ENCODE results near the gene YRDC. TPM values are rescaled to one million over a fixed set of nuclear protein-coding genes. Genes with fewer than 3 reads are reported as not detected.
A peak's percentile ranks its signal among the peaks of the same experiment; 100 is the strongest.

Gene YRDC
- total RNA-seq, 4 donors from 2014 or later, result 19.9 to 26.0 (median 21.1) TPM

DNA sequence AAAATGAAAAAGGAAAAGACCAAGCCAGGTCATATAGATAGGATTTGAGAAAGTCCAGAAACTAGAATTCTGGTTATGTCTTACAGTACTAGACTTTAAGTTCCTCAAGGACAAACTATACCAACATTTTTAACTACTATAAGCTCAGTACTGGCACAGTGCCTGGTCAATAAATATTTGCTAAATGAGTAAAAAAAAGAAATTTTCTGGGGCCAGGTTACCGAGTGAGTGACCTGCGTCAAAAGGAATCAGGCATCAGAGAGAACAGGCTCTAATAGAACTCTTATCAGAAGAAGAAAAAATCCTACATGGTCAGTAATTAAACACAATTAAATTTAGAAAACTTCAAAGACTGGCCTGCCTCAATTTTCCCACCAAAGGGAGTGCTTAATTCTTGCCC is 23.8 kb upstream of the YRDC start:
- Histone ChIP-seq H3K4me3 (no peak overlapping the region), H3K27me3 (no peaks in the 10 kb centered on the region), H3K27ac (no peak overlapping the region), H3K36me3 (peaks cover 10 to 96% (median 17%) of the 10 kb centered on the region in 3 donors), H3K4me1 (peaks cover 0 to 10% (median 0%) of the 10 kb centered on the region in 3 donors), H3K9me3 (no peaks in the 10 kb centered on the region)
- WGBS, 2 donors, result 66 to 94% methylated on average over 2 of the region's 2 CpGs
- intact Hi-C loops (cut with DNase I), result no loop called here
- no peak for DNase-seq
- no peak for TF ChIP-seq POLR2A (IDR thresholded peaks at IDR 0.05)
- TF ChIP-seq, protein P1, sequence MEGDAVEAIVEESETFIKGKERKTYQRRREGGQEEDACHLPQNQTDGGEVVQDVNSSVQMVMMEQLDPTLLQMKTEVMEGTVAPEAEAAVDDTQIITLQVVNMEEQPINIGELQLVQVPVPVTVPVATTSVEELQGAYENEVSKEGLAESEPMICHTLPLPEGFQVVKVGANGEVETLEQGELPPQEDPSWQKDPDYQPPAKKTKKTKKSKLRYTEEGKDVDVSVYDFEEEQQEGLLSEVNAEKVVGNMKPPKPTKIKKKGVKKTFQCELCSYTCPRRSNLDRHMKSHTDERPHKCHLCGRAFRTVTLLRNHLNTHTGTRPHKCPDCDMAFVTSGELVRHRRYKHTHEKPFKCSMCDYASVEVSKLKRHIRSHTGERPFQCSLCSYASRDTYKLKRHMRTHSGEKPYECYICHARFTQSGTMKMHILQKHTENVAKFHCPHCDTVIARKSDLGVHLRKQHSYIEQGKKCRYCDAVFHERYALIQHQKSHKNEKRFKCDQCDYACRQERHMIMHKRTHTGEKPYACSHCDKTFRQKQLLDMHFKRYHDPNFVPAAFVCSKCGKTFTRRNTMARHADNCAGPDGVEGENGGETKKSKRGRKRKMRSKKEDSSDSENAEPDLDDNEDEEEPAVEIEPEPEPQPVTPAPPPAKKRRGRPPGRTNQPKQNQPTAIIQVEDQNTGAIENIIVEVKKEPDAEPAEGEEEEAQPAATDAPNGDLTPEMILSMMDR (IDR thresholded peaks at IDR 0.05), result no peak

DNA sequence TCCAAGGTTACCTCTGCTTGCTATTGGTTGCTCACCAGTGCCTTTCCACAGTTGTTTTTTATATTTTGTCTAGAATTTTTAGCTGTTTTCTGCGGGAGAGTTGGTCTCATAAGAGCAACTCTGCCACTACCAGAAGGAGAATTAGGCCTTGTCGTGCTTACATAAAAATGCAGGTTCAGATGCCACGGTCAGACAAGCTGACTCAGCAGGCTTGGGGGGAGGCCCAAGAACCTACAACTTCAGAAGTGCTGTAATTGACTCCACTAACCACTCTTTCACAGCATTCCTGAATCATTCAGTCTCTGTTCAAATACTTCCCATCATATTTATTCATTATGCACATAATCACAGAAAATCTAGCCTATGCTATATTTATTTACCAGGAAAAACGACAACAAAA is 23.1 kb upstream of the YRDC start:
- no peak for TF ChIP-seq POLR2A (IDR thresholded peaks at IDR 0.05)
- TF ChIP-seq, protein P1 (IDR thresholded peaks at IDR 0.05), result no peak
- H3K9me3 ChIP-seq, result no peaks in the 10 kb centered on the region
- 93 to 98% methylated on average over 4 of the region's 4 CpGs for WGBS, 2 donors
- H3K27ac ChIP-seq, result no peak overlapping the region
- no peaks in the 10 kb centered on the region for H3K27me3 ChIP-seq
- H3K4me1 ChIP-seq, result peaks cover 0 to 12% (median 0%) of the 10 kb centered on the region in 3 donors
- H3K4me3 ChIP-seq, result no peak overlapping the region
- no peak for DNase-seq
- intact Hi-C loops (cut with DNase I), result no loop called here
- peaks cover 10 to 96% (median 17%) of the 10 kb centered on the region in 3 donors for H3K36me3 ChIP-seq

DNA sequence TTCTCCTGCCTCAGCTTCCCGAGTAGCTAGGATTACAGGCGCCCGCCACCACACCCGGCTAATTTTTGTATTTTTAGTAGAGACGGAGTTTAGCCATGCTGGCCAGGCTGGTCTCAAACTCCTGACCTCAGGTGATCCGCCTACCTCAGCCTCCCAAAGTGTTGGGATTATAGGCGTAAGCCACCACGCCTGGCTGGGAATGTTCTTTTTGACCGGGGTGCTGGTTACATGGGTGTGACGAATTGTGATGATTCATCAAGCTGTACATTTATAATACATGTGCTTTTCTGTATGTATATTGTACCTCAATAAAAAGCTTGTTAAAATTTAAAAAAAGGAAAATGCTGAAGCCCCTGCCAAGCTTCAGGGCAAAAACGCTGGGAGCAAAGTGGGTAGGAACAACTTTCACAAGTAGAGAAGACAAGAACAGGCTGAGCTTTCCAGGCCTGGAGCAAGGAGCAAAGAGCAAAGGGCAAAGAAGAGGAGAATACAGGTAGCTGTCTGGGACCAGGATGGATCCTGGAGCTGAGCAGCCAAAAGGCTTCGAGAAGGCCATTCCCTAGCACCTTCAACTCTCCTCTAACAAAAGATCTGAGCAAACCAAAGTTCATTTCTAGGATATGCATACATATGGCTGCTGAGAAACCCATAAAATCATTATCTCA is 20.5 kb upstream of the YRDC start:
- no peaks in the 10 kb centered on the region for H3K9me3 ChIP-seq
- WGBS, 2 donors, result 27 to 75% methylated on average over 8 to 12 of the region's 12 CpGs
- H3K36me3 ChIP-seq, result peaks cover 0 to 93% (median 10%) of the 10 kb centered on the region in 3 donors
- H3K27me3 ChIP-seq, result no peaks in the 10 kb centered on the region
- no peak for DNase-seq
- peaks cover 0 to 20% (median 0%) of the 10 kb centered on the region in 3 donors for H3K4me1 ChIP-seq
- TF ChIP-seq POLR2A (IDR thresholded peaks at IDR 0.05), result no peak
- TF ChIP-seq, protein P1 (IDR thresholded peaks at IDR 0.05), result no peak
- no peak overlapping the region for H3K4me3 ChIP-seq
- intact Hi-C loops (cut with DNase I), result no loop called here
- H3K27ac ChIP-seq, result peak overlapping the region in 3 of 4 donors; percentile 22 to 62 (median 55)

DNA sequence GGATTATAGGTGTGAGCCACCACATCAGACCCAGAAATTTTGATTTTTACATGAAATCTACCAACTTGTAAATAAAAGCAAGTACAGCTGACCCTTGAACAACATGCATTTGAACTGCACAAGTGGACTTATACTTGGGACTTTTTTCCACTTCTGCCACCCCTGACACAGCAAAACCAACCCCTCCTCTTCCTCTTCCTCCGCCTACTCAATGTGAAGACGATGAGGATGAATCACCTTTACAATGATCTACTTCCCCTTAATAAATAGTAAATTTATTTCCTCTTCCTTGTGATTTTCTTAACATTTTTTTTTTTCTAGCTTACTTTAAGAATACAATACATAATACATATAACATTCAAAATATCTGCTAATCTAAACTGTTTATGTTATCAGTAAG is 17.5 kb upstream of the YRDC start:
- TF ChIP-seq, protein P1 (IDR thresholded peaks at IDR 0.05), result no peak
- no peak for TF ChIP-seq POLR2A (IDR thresholded peaks at IDR 0.05)
- WGBS, 2 donors, result 22 to 33% methylated on average over 2 of the region's 2 CpGs
- no peak overlapping the region for H3K4me3 ChIP-seq
- H3K36me3 ChIP-seq, result peaks cover 4 to 93% (median 23%) of the 10 kb centered on the region in 3 donors
- peak overlapping the region in 3 of 4 donors; percentile 26 to 47 (median 35) for H3K27ac ChIP-seq
- no peak for DNase-seq
- H3K4me1 ChIP-seq, result peaks cover 0 to 20% (median 0%) of the 10 kb centered on the region in 3 donors
- no peaks in the 10 kb centered on the region for H3K27me3 ChIP-seq
- H3K9me3 ChIP-seq, result no peaks in the 10 kb centered on the region
- intact Hi-C loops (cut with DNase I), result no loop called here

DNA sequence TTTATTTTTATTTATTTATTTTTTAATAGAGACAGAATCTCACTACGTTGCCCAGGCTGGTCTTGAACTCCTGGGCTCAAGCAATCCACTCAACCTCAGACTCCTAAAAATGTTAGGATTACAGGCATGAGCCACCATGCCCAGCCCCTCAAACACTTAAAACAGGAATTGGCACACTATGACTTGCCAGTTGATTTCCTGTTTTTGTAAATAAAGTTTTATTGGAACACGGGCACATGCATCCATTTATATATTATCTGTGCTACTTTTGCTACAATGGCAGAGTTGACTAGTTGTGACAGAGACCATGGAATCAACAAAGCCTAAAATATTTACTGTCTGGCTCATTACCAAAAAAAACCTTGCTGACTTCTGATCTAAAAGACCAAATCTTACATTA is 16.0 kb upstream of the YRDC start:
- Histone ChIP-seq H3K4me3 (no peak overlapping the region), H3K27me3 (no peaks in the 10 kb centered on the region), H3K9me3 (no peaks in the 10 kb centered on the region), H3K4me1 (peaks cover 0 to 19% (median 0%) of the 10 kb centered on the region in 3 donors), H3K36me3 (peaks cover 4 to 91% (median 23%) of the 10 kb centered on the region in 3 donors), H3K27ac (peak overlapping the region in 1 of 4 donors; percentile 17)
- DNase-seq, result no peak
- intact Hi-C loops (cut with DNase I), result no loop called here
- TF ChIP-seq, protein P1 (IDR thresholded peaks at IDR 0.05), result no peak
- TF ChIP-seq POLR2A (IDR thresholded peaks at IDR 0.05), result no peak
- 77 to 87% methylated on average over 2 of the region's 2 CpGs for WGBS, 2 donors

Measured in esophagus squamous epithelium (tissue), 5 donors.